ACC112 (cell line): ENCODE data around the gene C2CD2L.
"Not testable (repeated sequence)": the region's sequence is repeated elsewhere in the genome, so short reads cannot be mapped to it uniquely, and the experiment has no call there.

Experiments used
- H2AFZ ChIP-seq: fragments of 200-600 bp; sonication (generic); one replicate; pipeline ENCODE4 v1.6.0; 2017; ENCODE audit warnings: antibody characterized with exemption, low read length; ENCODE audit not compliant: unreplicated experiment
- H3K27ac ChIP-seq: fragments of 200-600 bp; sonication (generic); 2 replicates; pipeline ENCODE4 v1.5.1; 2014; ENCODE audit warnings: low read depth, mild to moderate bottlenecking, antibody characterized with exemption, low read length, moderate library complexity
- H3K27me3 ChIP-seq: fragments of 200-600 bp; sonication (generic); 2 replicates; pipeline ENCODE4 v1.6.1; 2014; ENCODE audit warnings: mild to moderate bottlenecking, antibody characterized with exemption, low read length, moderate library complexity, mixed read lengths; ENCODE audit not compliant: insufficient read depth
- H3K36me3 ChIP-seq: fragments of 200-600 bp; sonication (generic); 2 replicates; pipeline ENCODE4 v1.6.1; 2016; ENCODE audit warnings: mild to moderate bottlenecking, antibody characterized with exemption, low read length, moderate library complexity, mixed read lengths; ENCODE audit not compliant: insufficient read depth
- H3K4me1 ChIP-seq: fragments of 200-600 bp; sonication (generic); one replicate; pipeline ENCODE4 v1.6.1; 2016; ENCODE audit warnings: low read length, mixed read lengths; ENCODE audit not compliant: insufficient read depth, unreplicated experiment, control insufficient read depth
- H3K4me3 ChIP-seq: fragments of 200-600 bp; sonication (generic); 2 replicates; pipeline ENCODE4 v1.5.1; 2014; ENCODE audit warnings: mild to moderate bottlenecking, low read depth, low read length
- H3K79me2 ChIP-seq: fragments of 200-600 bp; sonication (generic); one replicate; pipeline ENCODE4 v1.6.0; 2016; ENCODE audit warnings: low read length; ENCODE audit not compliant: control insufficient read depth, unreplicated experiment, insufficient read depth

Gene C2CD2L

GRCh38 chr11:119106564-119107537 lies at the start of gene C2CD2L:
C2CD2L (plus strand) TSS chr11:119107344; CDS start chr11:119107742, 398 bp downstream.
- Histone ChIP-seq H3K4me3 (peak within 1 kb of the TSS; percentile 98), H3K79me2 (peaks cover 24% of the 10 kb centered on the region), H3K36me3 (no peaks in the 10 kb centered on the region), H3K27ac (peak within 1 kb of the TSS; percentile 72), H3K27me3 (no peaks in the 10 kb centered on the region), H2AFZ (peak within 1 kb of the TSS; percentile 85), H3K4me1 (peaks cover 30% of the 10 kb centered on the region)

- H3K27me3 ChIP-seq = not testable (repeated sequence)
Observed at GRCh38 chr11:119059128-119059527, 48.0 kb upstream of the C2CD2L start.

GRCh38 chr11:119061256-119061655 lies 45.9 kb upstream of the C2CD2L start:
- no peak overlapping the region for H2AFZ ChIP-seq
- no peaks in the 10 kb centered on the region for H3K27me3 ChIP-seq
- H3K36me3 ChIP-seq = no peaks in the 10 kb centered on the region
- no peak overlapping the region for H3K4me3 ChIP-seq
- no peak overlapping the region for H3K27ac ChIP-seq
- peaks cover 17% of the 10 kb centered on the region for H3K79me2 ChIP-seq
- peaks cover 19% of the 10 kb centered on the region for H3K4me1 ChIP-seq

More at GRCh38 chr11:119059128-119059527, 48.0 kb upstream of the C2CD2L start:
- H3K27ac ChIP-seq, H3K4me3 ChIP-seq, H3K36me3 ChIP-seq, H2AFZ ChIP-seq: not testable (repeated sequence)
- peaks cover 22% of the 10 kb centered on the region for H3K4me1 ChIP-seq
- peaks cover 22% of the 10 kb centered on the region for H3K79me2 ChIP-seq

- H3K27ac ChIP-seq = no peak overlapping the region
- H2AFZ ChIP-seq = no peak overlapping the region
- H3K27me3 ChIP-seq = no peaks in the 10 kb centered on the region
- peaks cover 17% of the 10 kb centered on the region for H3K79me2 ChIP-seq
- no peaks in the 10 kb centered on the region for H3K36me3 ChIP-seq
- no peak overlapping the region for H3K4me3 ChIP-seq
- H3K4me1 ChIP-seq = peaks cover 23% of the 10 kb centered on the region
Observed at GRCh38 chr11:119062779-119063178, 44.4 kb upstream of the C2CD2L start.

- H3K27me3 ChIP-seq = no peaks in the 10 kb centered on the region
- peaks cover 32% of the 10 kb centered on the region for H3K79me2 ChIP-seq
- no peak overlapping the region for H2AFZ ChIP-seq
- H3K36me3 ChIP-seq = no peaks in the 10 kb centered on the region
- H3K4me1 ChIP-seq = peaks cover 20% of the 10 kb centered on the region
- no peak overlapping the region; the same call in 1 of the 2 replicates for H3K4me3 ChIP-seq
- H3K27ac ChIP-seq = no peak overlapping the region
Observed at GRCh38 chr11:119065369-119065768, 41.8 kb upstream of the C2CD2L start.

- H3K36me3 ChIP-seq = peaks cover 8% of the 10 kb centered on the region; the same call in 1 of the 2 replicates
- H3K27ac ChIP-seq = peak within 1 kb of the TSS; percentile 82
- peak within 1 kb of the TSS; percentile 92 for H3K4me3 ChIP-seq
- peaks cover 32% of the 10 kb centered on the region for H3K79me2 ChIP-seq
- H3K4me1 ChIP-seq = peaks cover 16% of the 10 kb centered on the region
- peak within 1 kb of the TSS; percentile 89 for H2AFZ ChIP-seq
- no peaks in the 10 kb centered on the region for H3K27me3 ChIP-seq
Observed at GRCh38 chr11:119067371-119068222, 39.5 kb upstream of the C2CD2L start, which contains the start of gene VPS11. VPS11 (plus strand) TSS chr11:119067818; CDS start chr11:119067824, 6 bp downstream.

GRCh38 chr11:119077839-119078238 lies 29.3 kb upstream of the C2CD2L start:
- H2AFZ ChIP-seq = no peak overlapping the region
- peaks cover 25% of the 10 kb centered on the region; the same call in 1 of the 2 replicates for H3K36me3 ChIP-seq
- H3K4me1 ChIP-seq = no peaks in the 10 kb centered on the region
- no peak overlapping the region for H3K4me3 ChIP-seq
- H3K27ac ChIP-seq = no peak overlapping the region
- no peaks in the 10 kb centered on the region for H3K79me2 ChIP-seq
- no peaks in the 10 kb centered on the region for H3K27me3 ChIP-seq

- H2AFZ ChIP-seq = no peak overlapping the region
- H3K27me3 ChIP-seq = no peaks in the 10 kb centered on the region
- no peak overlapping the region for H3K4me3 ChIP-seq
- H3K4me1 ChIP-seq = no peaks in the 10 kb centered on the region
- H3K36me3 ChIP-seq = peaks cover 15% of the 10 kb centered on the region; the same call in 1 of the 2 replicates
- H3K79me2 ChIP-seq = no peaks in the 10 kb centered on the region
- no peak overlapping the region for H3K27ac ChIP-seq
Observed at GRCh38 chr11:119078675-119079420, 28.3 kb upstream of the C2CD2L start.

- Histone ChIP-seq H3K79me2 (peaks cover 9% of the 10 kb centered on the region), H3K4me1 (peaks cover 8% of the 10 kb centered on the region), H3K27ac (no peak overlapping the region), H3K36me3 (peaks cover 14% of the 10 kb centered on the region; the same call in 1 of the 2 replicates), H3K4me3 (no peak overlapping the region), H3K27me3 (no peaks in the 10 kb centered on the region), H2AFZ (no peak overlapping the region)
Observed at GRCh38 chr11:119081682-119082260, 25.4 kb upstream of the C2CD2L start.
